WTC11 (cell line): ENCODE data around the gene PTGER1.

ENCODE experiments used
- ATF1 ChIP-seq: sonication (generic); formaldehyde crosslinking; IDR thresholded peaks from 2 replicates; pipeline ENCODE4 v1.8.1; 2023; ENCODE audit warnings: mild to moderate bottlenecking, moderate library complexity, missing genetic modification reagents
- ATF2 ChIP-seq: sonication (generic); formaldehyde crosslinking; IDR thresholded peaks from 2 replicates; pipeline ENCODE4 v1.8.1; 2022; ENCODE audit warnings: low read depth, missing genetic modification reagents, borderline replicate concordance
- ATF3 ChIP-seq: sonication (generic); formaldehyde crosslinking; conservative IDR thresholded peaks from 2 replicates; pipeline ENCODE4 v1.8.1; 2022; ENCODE audit warnings: mild to moderate bottlenecking, missing genetic modification reagents
- CTCF ChIP-seq: fragments of 200-600 bp; IDR thresholded peaks from 2 replicates; pipeline ENCODE4 v1.8.0; 2022; ENCODE audit warnings: antibody characterized with exemption
- ERG ChIP-seq: fragments of 250-450 bp; sonication (Bioruptor Pico); IDR thresholded peaks from 2 replicates; pipeline ENCODE4 v1.8.0; 2021; ENCODE audit warnings: mild to moderate bottlenecking
- ETV6 ChIP-seq: sonication (generic); formaldehyde crosslinking; IDR thresholded peaks from 2 replicates; pipeline ENCODE4 v1.8.1; 2022; ENCODE audit warnings: mild to moderate bottlenecking, missing genetic modification reagents
- FOXJ3 ChIP-seq: sonication (generic); formaldehyde crosslinking; IDR thresholded peaks from 2 replicates; pipeline ENCODE4 v1.9.0; 2021; ENCODE audit warnings: missing genetic modification reagents, mild to moderate bottlenecking, borderline replicate concordance
- SMAD3 ChIP-seq: sonication (generic); formaldehyde crosslinking; IDR thresholded peaks from 2 replicates; pipeline ENCODE4 v1.8.0; 2022; ENCODE audit warnings: missing genetic modification reagents, mild to moderate bottlenecking, borderline replicate concordance
- TP53 ChIP-seq: sonication (generic); formaldehyde crosslinking; IDR thresholded peaks from 2 replicates; pipeline ENCODE4 v1.8.1; 2023; ENCODE audit warnings: mild to moderate bottlenecking, missing genetic modification reagents
- ZNF138 ChIP-seq: sonication (generic); formaldehyde crosslinking; conservative IDR thresholded peaks from 2 replicates; pipeline ENCODE4 v1.8.1; 2022; ENCODE audit warnings: mild to moderate bottlenecking, moderate library complexity, missing genetic modification reagents
- ZNF396 ChIP-seq: fragments of 250-450 bp; sonication (Bioruptor Pico); IDR thresholded peaks from 2 replicates; pipeline ENCODE4 v1.8.0; 2021; ENCODE audit warnings: mild to moderate bottlenecking, moderate library complexity, borderline replicate concordance

GRCh38 chr19:14450876-14451275, 24.3 kb downstream of the PTGER1 start:
- TF ChIP-seq ZNF138 (no peak), CTCF (no peak), ETV6 (no peak), ATF2 (CRISPR knock-in tag) (no peak), TP53 (CRISPR knock-in tag) (no peak), ERG (no peak), ATF3 (CRISPR knock-in tag) (no peak), ZNF396 (no peak), FOXJ3 (no peak), ATF1 (no peak), SMAD3 (CRISPR knock-in tag) (no peak)
